Aorta (tissue), 5 donors: Measurements from ENCODE around the gene TMA7. TPM values are rescaled to one million over a fixed set of nuclear protein-coding genes. Genes with fewer than 3 reads are reported as not detected.

Experiments
- ATAC-seq: fragments of 200-7000 bp; cut with Tn5 transposase; one replicate; pipeline ENCODE4 v1.9.1; 2022; ENCODE audit warnings: moderate library complexity; ENCODE audit not compliant: low FRiP score
- DNase-seq, 2 donors: peaks; one replicate each; pipeline ENCODE4 v3.0.0-alpha.2; 2020
- H3K27ac ChIP-seq, 2 donors: one replicate each; pipeline ENCODE4 v1.5.1; 2013; ENCODE audit warnings: low read length in 2 of 2, mild to moderate bottlenecking in 2 of 2, moderate library complexity in 2 of 2, control low read depth in 1 of 2, inconsistent platforms in 1 of 2, low read depth in 1 of 2
- H3K27me3 ChIP-seq, 2 donors: one replicate each; pipeline ENCODE4 v1.6.1; 2013; ENCODE audit warnings: control low read depth in 1 of 2, low read length in 1 of 2, mild to moderate bottlenecking in 1 of 2, moderate library complexity in 1 of 2; ENCODE audit not compliant: insufficient read depth in 2 of 2, control insufficient read depth in 1 of 2
- H3K36me3 ChIP-seq, 2 donors: one replicate each; pipeline ENCODE4 v1.6.1; 2013; ENCODE audit warnings: control low read depth in 1 of 2, low read length in 1 of 2, mild to moderate bottlenecking in 1 of 2; ENCODE audit not compliant: insufficient read depth in 2 of 2, control insufficient read depth in 1 of 2
- H3K4me1 ChIP-seq, 2 donors: one replicate each; pipeline ENCODE4 v1.6.1; 2013; ENCODE audit warnings: low read length in 2 of 2, control low read depth in 1 of 2, mild to moderate bottlenecking in 1 of 2, moderate library complexity in 1 of 2; ENCODE audit not compliant: insufficient read depth in 2 of 2, control insufficient read depth in 1 of 2
- H3K4me3 ChIP-seq, 2 donors: one replicate each; pipeline ENCODE4 v1.5.1; 2013; ENCODE audit warnings: low read length in 2 of 2, control low read depth in 1 of 2, mild to moderate bottlenecking in 1 of 2
- H3K9me3 ChIP-seq: one replicate; pipeline ENCODE4 v1.6.1; 2013; ENCODE audit warnings: mild to moderate bottlenecking, low read length; ENCODE audit not compliant: control insufficient read depth
- WGBS, 2 donors: extraction: QIAGEN DNeasy Blood & Tissue Kit; methylation state at CpG; one replicate each; pipeline ENCODE4 v1.1.7; 2013; 5-methylcytosine and 5-hydroxymethylcytosine counted together
- intact Hi-C, 2 donors: fragments of 100-400 bp; cut with DNase I; formaldehyde crosslinking; loops; one replicate each; pipeline versions ENCODE4 v1.14.2 to v1.15.0; 2022
- polyA plus RNA-seq, 2 donors: library from polyadenylated mRNA; stranded (reverse); fragments of 200-250 nt; gene quantifications; one replicate each; pipeline ENCODE4 v1.2.3, GENCODE V29; 2013
- total RNA-seq, 2 donors: library from RNA; stranded (reverse); fragmentation: NEBNext Ultra II Directional; extraction: Animal tissue kit (Norgen Biotek cat#: 25700); gene quantifications; one replicate each; pipeline ENCODE4 v1.2.1, GENCODE V29; 2021
- donor health status: healthy with polysubstance abuse.
- donor health status: Bipolar disorder and iron deficiency.
- donor health status: DM: no; HTN: no; CAD: no.
- donor health status: DM: no; HTN: no; CAD: no.
- donor health status: DM: yes; HTN: yes; CAD: no.

TMA7 gene
- total and polyA plus RNA-seq, 4 donors = 114 to 686 (median 215) TPM

DNA sequence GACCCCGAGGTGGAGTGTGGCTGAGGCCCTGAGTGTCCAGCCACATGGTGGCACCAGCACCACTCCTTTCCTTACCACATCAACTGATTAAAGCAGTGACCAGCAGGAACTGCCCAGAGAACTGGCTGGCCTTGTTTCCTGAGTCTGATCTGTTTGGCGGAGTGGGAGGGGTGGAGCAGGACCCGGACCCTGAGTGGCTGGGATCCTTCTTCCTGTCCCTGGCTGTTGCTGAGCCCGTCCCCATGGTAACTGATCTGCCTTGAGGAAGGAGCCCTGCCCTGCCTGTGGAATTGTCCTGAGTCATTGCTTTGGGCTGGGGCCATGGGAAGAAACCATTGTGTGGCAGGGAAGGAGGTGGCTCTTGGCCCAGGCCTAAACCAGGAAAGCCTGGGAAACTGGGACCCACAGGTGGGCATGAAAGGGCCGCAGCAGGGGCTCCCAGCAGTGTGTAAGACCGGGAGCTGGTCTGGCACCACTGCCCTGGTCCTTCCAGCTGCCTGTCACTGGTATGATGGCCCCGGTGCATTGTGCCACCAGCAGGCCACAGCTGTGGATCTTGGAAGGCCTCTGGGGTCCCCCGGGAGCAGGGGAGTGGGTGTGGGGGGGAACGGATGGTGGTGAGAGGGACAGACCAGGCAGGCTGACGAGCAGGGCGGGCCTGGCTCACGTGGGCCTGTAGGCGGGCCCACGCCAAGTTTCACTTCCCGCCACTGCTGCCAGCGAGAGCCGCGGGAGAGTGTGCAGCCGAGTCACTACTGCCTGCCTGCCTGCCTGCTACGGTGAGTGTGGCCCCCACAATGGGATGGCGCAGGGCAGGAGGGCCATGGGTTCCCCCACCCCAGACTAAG, 25.7 kb downstream of the TMA7 start:
- WGBS, 2 donors = 0 to 1% methylated on average over 17 to 21 of the region's 21 CpGs
- Histone ChIP-seq H3K4me3 (peak overlapping the region in 1 of 2 donors; percentile 26), H3K36me3 (peaks cover 0 to 2% of the 10 kb centered on the region in 2 donors), H3K27me3 (no peaks in the 10 kb centered on the region), H3K27ac (peak overlapping the region; percentile 50 to 94), H3K4me1 (no peaks in the 10 kb centered on the region), H3K9me3 (no peaks in the 10 kb centered on the region)
- ATAC-seq = peak; percentile 96
- peak; percentile 98 to 99 for DNase-seq
- intact Hi-C loops = loop anchor here (1.0 to 10.0 kb wide), 6 partner anchors 37 to 222 kb away; partner anchors contain the start of genes NCKIPSD (in 2 of the 2), SHISA5 (in 2 of the 2) and SLC26A6 (in 1 of the 2)

DNA sequence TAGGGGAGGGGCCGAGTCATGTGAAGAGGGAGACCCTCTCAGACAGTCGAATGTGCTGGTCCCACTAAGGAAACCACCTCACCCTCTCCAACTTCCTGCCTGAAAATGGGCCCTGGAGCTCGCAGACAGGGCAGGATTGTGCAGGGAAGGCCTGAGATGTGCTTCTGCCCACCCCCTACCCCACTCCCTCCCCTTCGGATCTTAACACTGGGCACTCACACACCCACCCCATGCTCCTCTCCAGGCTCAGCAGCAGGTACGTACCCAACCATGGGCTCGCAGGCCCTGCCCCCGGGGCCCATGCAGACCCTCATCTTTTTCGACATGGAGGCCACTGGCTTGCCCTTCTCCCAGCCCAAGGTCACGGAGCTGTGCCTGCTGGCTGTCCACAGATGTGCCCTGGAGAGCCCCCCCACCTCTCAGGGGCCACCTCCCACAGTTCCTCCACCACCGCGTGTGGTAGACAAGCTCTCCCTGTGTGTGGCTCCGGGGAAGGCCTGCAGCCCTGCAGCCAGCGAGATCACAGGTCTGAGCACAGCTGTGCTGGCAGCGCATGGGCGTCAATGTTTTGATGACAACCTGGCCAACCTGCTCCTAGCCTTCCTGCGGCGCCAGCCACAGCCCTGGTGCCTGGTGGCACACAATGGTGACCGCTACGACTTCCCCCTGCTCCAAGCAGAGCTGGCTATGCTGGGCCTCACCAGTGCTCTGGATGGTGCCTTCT, 26.5 kb downstream of the TMA7 start:
- Histone ChIP-seq H3K9me3 (no peaks in the 10 kb centered on the region), H3K4me1 (no peaks in the 10 kb centered on the region), H3K4me3 (peak overlapping the region in 1 of 2 donors; percentile 26), H3K27me3 (no peaks in the 10 kb centered on the region), H3K27ac (peak overlapping the region; percentile 50 to 94), H3K36me3 (no peaks in the 10 kb centered on the region)
- DNase-seq (peak; percentile 64 to 81), ATAC-seq (no peak)
- 12 to 16% methylated on average over 19 of the region's 19 CpGs for WGBS, 2 donors
- intact Hi-C loops = loop anchor here (1.0 to 10.0 kb wide), 4 partner anchors 36 to 221 kb away; partner anchors contain the start of genes NCKIPSD (in 2 of the 2), SHISA5 (in 2 of the 2) and SLC26A6 (in 1 of the 2)

DNA sequence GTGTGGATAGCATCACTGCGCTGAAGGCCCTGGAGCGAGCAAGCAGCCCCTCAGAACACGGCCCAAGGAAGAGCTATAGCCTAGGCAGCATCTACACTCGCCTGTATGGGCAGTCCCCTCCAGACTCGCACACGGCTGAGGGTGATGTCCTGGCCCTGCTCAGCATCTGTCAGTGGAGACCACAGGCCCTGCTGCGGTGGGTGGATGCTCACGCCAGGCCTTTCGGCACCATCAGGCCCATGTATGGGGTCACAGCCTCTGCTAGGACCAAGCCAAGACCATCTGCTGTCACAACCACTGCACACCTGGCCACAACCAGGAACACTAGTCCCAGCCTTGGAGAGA, 27.0 kb downstream of the TMA7 start:
- Histone ChIP-seq H3K27me3 (no peaks in the 10 kb centered on the region), H3K9me3 (no peaks in the 10 kb centered on the region), H3K36me3 (no peaks in the 10 kb centered on the region), H3K4me3 (no peak overlapping the region), H3K4me1 (no peaks in the 10 kb centered on the region), H3K27ac (peak overlapping the region; percentile 12 to 94)
- DNase-seq (no peak), ATAC-seq (no peak)
- 62 to 69% methylated on average over 9 of the region's 9 CpGs for WGBS, 2 donors
- intact Hi-C loops = loop anchor here (5.0 to 10.0 kb wide), 3 partner anchors 35 to 220 kb away; partner anchors contain the start of genes NCKIPSD (in 2 of the 2), SHISA5 (in 1 of the 2) and SLC26A6 (in 1 of the 2)

- Histone ChIP-seq H3K27me3 (no peaks in the 10 kb centered on the region), H3K4me1 (no peaks in the 10 kb centered on the region), H3K36me3 (no peaks in the 10 kb centered on the region), H3K4me3 (no peak overlapping the region), H3K9me3 (no peaks in the 10 kb centered on the region), H3K27ac (peak overlapping the region; percentile 12 to 94)
- ATAC-seq (no peak), DNase-seq (no peak)
- intact Hi-C loops = loop anchor here (5.0 to 10.0 kb wide), 3 partner anchors 35 to 220 kb away; partner anchors contain the start of genes NCKIPSD (in 2 of the 2), SHISA5 (in 1 of the 2) and SLC26A6 (in 1 of the 2)
- WGBS, 2 donors = 54 to 62% methylated on average over 7 of the region's 7 CpGs
Observed at GRCh38 chr3:48467473-48468267, 27.6 kb downstream of the TMA7 start.

DNA sequence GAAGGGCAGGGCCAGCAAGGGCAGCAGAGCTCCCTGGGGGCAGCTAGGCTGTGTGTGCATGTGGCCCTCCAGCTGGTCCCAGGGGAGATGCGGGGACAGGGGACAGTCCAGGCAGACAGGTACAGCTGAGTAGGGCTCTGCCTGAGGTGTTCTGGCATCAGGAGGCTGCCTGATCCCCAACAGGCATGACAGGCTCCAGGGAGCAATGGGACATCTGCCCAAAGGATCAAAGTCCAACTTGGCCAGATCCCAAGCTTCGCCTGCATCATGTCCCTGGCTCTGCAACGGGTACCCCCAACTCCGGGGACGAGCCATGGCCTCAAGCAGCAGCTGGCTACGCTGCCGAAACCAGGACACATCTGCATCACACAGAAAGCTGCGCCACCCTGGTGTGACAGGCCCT, 28.3 kb downstream of the TMA7 start:
- Histone ChIP-seq H3K27me3 (no peaks in the 10 kb centered on the region), H3K4me3 (no peak overlapping the region), H3K27ac (peak overlapping the region; percentile 12 to 94), H3K9me3 (no peaks in the 10 kb centered on the region), H3K4me1 (no peaks in the 10 kb centered on the region), H3K36me3 (no peaks in the 10 kb centered on the region)
- no peak for DNase-seq
- intact Hi-C loops = loop anchor here (5.0 to 10.0 kb wide), 3 partner anchors 34 to 219 kb away; partner anchors contain the start of genes NCKIPSD (in 2 of the 2), SHISA5 (in 1 of the 2) and SLC26A6 (in 1 of the 2)
- no peak for ATAC-seq
- WGBS, 2 donors = 47 to 55% methylated on average over 8 of the region's 8 CpGs

GRCh38 chr3:48469046-48469915, 29.2 kb downstream of the TMA7 start:
- no peak overlapping the region for H3K4me3 ChIP-seq
- WGBS, 2 donors = 66 to 67% methylated on average over 29 of the region's 29 CpGs
- H3K9me3 ChIP-seq = no peaks in the 10 kb centered on the region
- H3K36me3 ChIP-seq = no peaks in the 10 kb centered on the region
- DNase-seq (no peak), ATAC-seq (no peak)
- H3K27me3 ChIP-seq = no peaks in the 10 kb centered on the region
- intact Hi-C loops = loop anchor here (5.0 to 10.0 kb wide), 3 partner anchors 33 to 218 kb away; partner anchors contain the start of genes NCKIPSD (in 2 of the 2), SHISA5 (in 1 of the 2) and SLC26A6 (in 1 of the 2)
- peak overlapping the region in 1 of 2 donors; percentile 30 for H3K27ac ChIP-seq
- no peaks in the 10 kb centered on the region for H3K4me1 ChIP-seq

DNA sequence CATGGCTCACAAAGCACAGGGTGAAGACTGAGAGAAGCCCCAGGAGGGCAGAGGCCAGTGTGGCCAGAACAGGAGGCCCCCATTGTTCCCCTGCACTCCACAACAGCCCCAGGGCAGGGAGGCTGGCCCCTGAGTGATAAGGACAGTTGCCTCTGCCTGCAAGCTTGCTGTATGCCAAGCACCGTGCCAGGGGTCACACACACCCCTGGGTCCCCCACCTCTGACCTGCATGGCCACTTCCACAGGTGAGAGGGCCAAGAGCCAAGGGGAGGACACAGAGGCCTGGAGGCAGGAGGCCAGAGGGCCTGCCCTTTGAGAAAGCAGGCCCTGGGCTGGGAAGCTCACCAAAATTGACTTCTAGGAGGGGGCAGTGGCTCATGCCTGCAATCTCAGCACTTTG, 30.2 kb downstream of the TMA7 start:
- no peaks in the 10 kb centered on the region for H3K9me3 ChIP-seq
- 50 to 57% methylated on average over 1 of the region's 1 CpG for WGBS, 2 donors
- no peaks in the 10 kb centered on the region for H3K4me1 ChIP-seq
- ATAC-seq = no peak
- H3K36me3 ChIP-seq = no peaks in the 10 kb centered on the region
- no peak for DNase-seq
- intact Hi-C loops = no loop called here
- H3K27ac ChIP-seq = peak overlapping the region in 1 of 2 donors; percentile 13
- H3K27me3 ChIP-seq = no peaks in the 10 kb centered on the region
- H3K4me3 ChIP-seq = no peak overlapping the region
